GM20431 (cell line): Measurements from ENCODE around the gene CLIP4.

Source experiments
- in situ Hi-C: fragments of 300-500 bp; cut with MseI, MboI; formaldehyde crosslinking; loops from one replicate; pipeline ENCODE4 v1.15.0; 2020; ENCODE audit warnings: low sequenced_read_pairs; ENCODE audit not compliant: unreplicated experiment

The CLIP4 gene

GRCh38 chr2:29124504-29124903 lies 9.3 kb downstream of the CLIP4 start:
- in situ Hi-C loops: no loop called here

- in situ Hi-C loops: no loop called here
Measured at GRCh38 chr2:29129586-29130281, 14.5 kb downstream of the CLIP4 start.

- in situ Hi-C loops: no loop called here
Measured at GRCh38 chr2:29130295-29130694, 15.1 kb downstream of the CLIP4 start.

- in situ Hi-C loops: no loop called here
Measured at GRCh38 chr2:29134933-29135332, 19.7 kb downstream of the CLIP4 start.

- in situ Hi-C loops: no loop called here
Measured at GRCh38 chr2:29139152-29139551, 23.9 kb downstream of the CLIP4 start.

- in situ Hi-C loops: no loop called here
Measured at GRCh38 chr2:29139731-29140130, 24.5 kb downstream of the CLIP4 start.

- in situ Hi-C loops: no loop called here
Measured at GRCh38 chr2:29143657-29144056, 28.4 kb downstream of the CLIP4 start.

- in situ Hi-C loops: no loop called here
Measured at GRCh38 chr2:29146197-29146596, 31.0 kb downstream of the CLIP4 start.

- in situ Hi-C loops: no loop called here
Measured at GRCh38 chr2:29147963-29148362, 32.7 kb downstream of the CLIP4 start.

GRCh38 chr2:29154610-29155009 lies 39.4 kb downstream of the CLIP4 start:
- in situ Hi-C loops: no loop called here

- in situ Hi-C loops: no loop called here
Measured at GRCh38 chr2:29155578-29155977, 40.4 kb downstream of the CLIP4 start.

GRCh38 chr2:29157131-29157530 lies 41.9 kb downstream of the CLIP4 start:
- in situ Hi-C loops: no loop called here

- in situ Hi-C loops: no loop called here
Measured at GRCh38 chr2:29159125-29159524, 43.9 kb downstream of the CLIP4 start.

GRCh38 chr2:29160184-29160583 lies 45.0 kb downstream of the CLIP4 start:
- in situ Hi-C loops: no loop called here

- in situ Hi-C loops: no loop called here
Measured at GRCh38 chr2:29162204-29162928, 47.2 kb downstream of the CLIP4 start.

- in situ Hi-C loops: no loop called here
Measured at GRCh38 chr2:29164091-29164846, 49.1 kb downstream of the CLIP4 start.

GRCh38 chr2:29165362-29166241 lies 50.4 kb downstream of the CLIP4 start:
- in situ Hi-C loops: no loop called here

GRCh38 chr2:29166242-29167039 lies 51.2 kb downstream of the CLIP4 start:
- in situ Hi-C loops: no loop called here

- in situ Hi-C loops: no loop called here
Measured at GRCh38 chr2:29174937-29175336, 59.7 kb downstream of the CLIP4 start.
